Thoracic aorta (tissue), 2 donors: ENCODE measurements around the gene ADAM33. TPM values are rescaled to one million over a fixed set of nuclear protein-coding genes. Genes with fewer than 3 reads are reported as not detected.

Source experiments
- ATAC-seq: fragments of 150-250 bp; one replicate; pipeline ENCODE4 v1.8.0; 2017; ENCODE audit warnings: low read depth; ENCODE audit not compliant: insufficient number of reproducible peaks, low FRiP score
- DNase-seq: peaks from one replicate; pipeline ENCODE4 v3.0.0-alpha.2; 2020; ENCODE audit warnings: low spot score
- H3K27ac ChIP-seq, 2 donors: fragments of 200-600 bp; sonication (generic); 1 replicate in 1 of 2; 2 replicates in 1 of 2; pipeline ENCODE4 v1.5.1; 2016; ENCODE audit warnings: mild to moderate bottlenecking in 2 of 2, moderate library complexity in 2 of 2
- H3K27me3 ChIP-seq: fragments of 200-600 bp; sonication (generic); replicated peaks from 2 replicates; pipeline ENCODE4 v1.6.0; 2016; ENCODE audit warnings: mild to moderate bottlenecking; ENCODE audit not compliant: insufficient read depth
- H3K36me3 ChIP-seq: fragments of 200-600 bp; sonication (generic); one replicate; pipeline ENCODE4 v1.5.1; 2016
- H3K4me1 ChIP-seq, 2 donors: fragments of 200-600 bp; sonication (generic); 1 replicate in 1 of 2; 2 replicates in 1 of 2; pipeline versions ENCODE4 v1.5.1 to v1.6.0; 2016; ENCODE audit warnings: low read depth in 2 of 2, mild to moderate bottlenecking in 1 of 2; ENCODE audit not compliant: control insufficient read depth in 1 of 2
- H3K4me3 ChIP-seq: fragments of 200-600 bp; sonication (generic); 2 replicates; pipeline ENCODE4 v1.5.1; 2016; ENCODE audit warnings: mild to moderate bottlenecking
- H3K9me3 ChIP-seq: fragments of 200-600 bp; sonication (generic); 2 replicates; pipeline ENCODE4 v1.5.1; 2016
- CTCF ChIP-seq: fragments of 200-600 bp; sonication (generic); IDR thresholded peaks from one replicate; pipeline ENCODE4 v1.5.1; 2019; ENCODE audit warnings: antibody characterized with exemption
- total RNA-seq, 2 donors: library from RNA; depleted of rRNA; stranded (reverse); fragments of >200 nt; gene quantifications; one replicate each; pipeline versions ENCODE4 v1.1.0 to v1.2.3, GENCODE V29; 2016

ADAM33 gene
- total RNA-seq, 2 donors from 2014 or later = 113 to 177 TPM

DNA sequence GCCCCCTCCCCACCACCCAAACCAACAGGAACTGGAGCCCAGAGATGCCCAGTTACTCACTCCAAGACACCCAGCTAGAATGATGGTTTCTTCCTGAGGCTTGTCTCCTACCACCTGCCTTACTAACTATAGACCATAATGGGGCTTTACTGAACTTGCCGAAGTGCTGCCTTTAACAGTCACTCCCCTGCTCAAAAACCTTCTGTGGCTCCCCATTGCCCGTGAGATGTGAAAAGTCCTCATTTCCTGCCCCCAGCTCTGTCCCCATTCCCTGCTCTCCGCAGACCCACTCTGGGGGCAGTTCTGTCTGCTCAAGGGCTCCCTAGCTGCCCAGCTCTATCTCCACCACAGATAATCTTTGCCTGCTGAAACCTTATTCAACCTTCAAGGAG is 25.7 kb upstream of the ADAM33 start:
- DNase-seq (no peak), ATAC-seq (no peak)
- Histone ChIP-seq H3K4me1 (peaks cover 4 to 12% of the 10 kb centered on the region in 2 donors), H3K27ac (peak overlapping the region in 1 of 2 donors; percentile 43), H3K27me3 (no peaks in the 10 kb centered on the region), H3K4me3 (no peak overlapping the region), H3K9me3 (no peaks in the 10 kb centered on the region), H3K36me3 (no peaks in the 10 kb centered on the region)
- no peak for TF ChIP-seq CTCF

DNA sequence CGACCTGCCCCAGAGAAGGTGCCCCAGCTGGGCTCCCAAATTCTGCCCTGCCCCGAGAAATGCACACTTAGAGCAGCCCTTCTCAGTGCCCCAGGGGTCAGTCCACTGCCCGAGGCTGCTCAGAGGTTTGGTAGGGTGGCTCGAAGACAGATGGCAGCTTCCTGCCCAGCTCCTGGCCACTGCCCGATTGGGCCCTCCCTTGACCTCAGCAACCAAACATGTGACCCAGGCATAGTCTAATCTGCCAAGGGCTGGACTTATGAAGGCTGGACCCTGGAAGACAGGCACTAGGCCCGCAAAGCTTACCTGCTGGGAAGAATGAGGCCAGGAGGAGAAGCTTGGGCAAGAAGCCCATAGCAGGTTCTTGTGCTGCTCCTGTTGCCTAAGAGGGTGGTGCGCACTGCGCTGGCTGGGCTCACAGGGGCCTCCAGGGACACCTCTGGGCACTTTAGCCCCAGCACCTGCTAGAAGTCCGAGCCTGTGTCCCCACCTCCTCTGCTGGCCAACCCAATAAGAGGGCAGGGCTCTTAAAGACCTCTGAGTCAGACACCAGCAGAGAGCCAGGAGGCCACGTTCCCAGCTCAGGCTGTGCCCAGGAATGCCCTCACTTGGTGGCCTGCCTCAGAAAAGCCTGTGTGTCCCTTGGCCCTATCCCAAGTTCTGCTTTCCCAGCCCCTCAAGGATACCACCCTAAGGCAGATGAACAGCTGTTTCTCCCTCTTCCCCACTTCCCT is 25.1 kb upstream of the ADAM33 start:
- Histone ChIP-seq H3K4me3 (no peak overlapping the region), H3K27me3 (no peaks in the 10 kb centered on the region), H3K9me3 (no peaks in the 10 kb centered on the region), H3K27ac (peak overlapping the region; percentile 2 to 43), H3K36me3 (no peaks in the 10 kb centered on the region), H3K4me1 (peaks cover 4 to 12% of the 10 kb centered on the region in 2 donors)
- peak; percentile 61 for ATAC-seq
- TF ChIP-seq CTCF = no peak
- peak; percentile 39 for DNase-seq

DNA sequence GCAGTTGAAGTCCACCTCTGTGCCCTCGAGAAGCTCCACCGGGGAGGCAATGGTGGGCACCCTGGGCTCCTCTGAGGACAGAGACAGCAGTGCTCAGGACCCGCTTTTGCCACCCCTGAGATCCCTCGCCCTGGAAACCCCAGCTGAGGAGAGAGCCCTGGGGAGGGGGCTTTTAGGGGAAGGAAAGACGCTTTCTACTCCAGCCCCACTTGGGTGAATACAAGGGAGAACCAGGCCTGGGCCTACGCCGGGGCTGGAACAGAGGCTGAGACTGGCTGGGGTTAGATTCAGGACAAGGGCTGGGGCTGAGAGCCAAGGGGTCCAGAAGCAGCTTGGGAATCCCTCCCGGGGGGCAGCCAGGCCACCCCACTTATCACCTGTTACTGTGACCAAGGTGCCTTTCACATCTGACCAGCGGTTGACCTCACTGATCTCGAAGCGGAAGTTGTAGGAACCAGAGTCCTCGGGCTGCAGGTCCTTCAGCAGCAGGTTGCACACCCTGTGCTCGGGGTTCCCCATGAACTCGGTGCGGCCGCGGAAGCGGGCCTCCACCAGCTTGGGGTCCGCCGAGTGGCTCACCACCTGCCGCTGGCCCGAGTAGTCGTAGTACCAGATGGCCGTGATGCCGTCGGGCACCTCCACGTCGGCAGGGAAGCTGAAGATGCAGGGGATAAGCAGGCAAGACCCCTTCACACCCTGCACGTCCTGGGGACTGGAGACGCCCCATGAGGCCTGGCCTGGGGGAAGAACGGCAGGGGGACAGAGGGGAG is 24.3 kb upstream of the ADAM33 start:
- TF ChIP-seq CTCF = no peak
- no peaks in the 10 kb centered on the region for H3K9me3 ChIP-seq
- H3K27me3 ChIP-seq = no peaks in the 10 kb centered on the region
- ATAC-seq (no peak), DNase-seq (no peak)
- no peaks in the 10 kb centered on the region for H3K36me3 ChIP-seq
- no peak overlapping the region for H3K4me3 ChIP-seq
- H3K4me1 ChIP-seq = peaks cover 4 to 12% of the 10 kb centered on the region in 2 donors
- peak overlapping the region in 1 of 2 donors; percentile 2 for H3K27ac ChIP-seq

DNA sequence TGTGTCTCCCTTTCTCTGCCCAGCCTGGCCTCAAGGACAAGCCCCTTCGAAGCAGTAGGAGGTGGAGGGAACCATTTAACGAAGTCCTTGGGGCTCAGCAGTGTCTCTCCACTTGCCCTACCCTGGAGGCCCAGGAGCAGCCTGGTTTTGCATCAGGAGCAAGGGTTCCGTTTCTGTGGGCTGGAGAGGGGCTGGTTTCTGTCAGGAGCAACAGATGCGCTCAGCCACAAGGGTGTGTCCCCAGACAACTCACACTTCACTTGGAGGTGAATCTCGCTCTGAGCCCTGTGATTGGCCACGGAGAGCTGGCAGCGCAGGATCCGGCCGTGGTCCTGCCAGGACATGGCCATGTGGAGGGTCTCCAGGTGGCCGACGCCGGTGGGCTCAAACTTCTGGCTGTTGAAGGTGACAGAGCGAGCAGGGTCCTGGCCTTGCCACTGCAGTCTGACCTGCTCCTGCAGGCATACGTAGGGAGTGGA is 23.7 kb upstream of the ADAM33 start:
- Histone ChIP-seq H3K27me3 (no peaks in the 10 kb centered on the region), H3K36me3 (no peaks in the 10 kb centered on the region), H3K9me3 (no peaks in the 10 kb centered on the region), H3K27ac (no peak overlapping the region), H3K4me3 (no peak overlapping the region), H3K4me1 (peaks cover under 1 to 12% of the 10 kb centered on the region in 2 donors)
- ATAC-seq (no peak), DNase-seq (no peak)
- TF ChIP-seq CTCF = no peak

DNA sequence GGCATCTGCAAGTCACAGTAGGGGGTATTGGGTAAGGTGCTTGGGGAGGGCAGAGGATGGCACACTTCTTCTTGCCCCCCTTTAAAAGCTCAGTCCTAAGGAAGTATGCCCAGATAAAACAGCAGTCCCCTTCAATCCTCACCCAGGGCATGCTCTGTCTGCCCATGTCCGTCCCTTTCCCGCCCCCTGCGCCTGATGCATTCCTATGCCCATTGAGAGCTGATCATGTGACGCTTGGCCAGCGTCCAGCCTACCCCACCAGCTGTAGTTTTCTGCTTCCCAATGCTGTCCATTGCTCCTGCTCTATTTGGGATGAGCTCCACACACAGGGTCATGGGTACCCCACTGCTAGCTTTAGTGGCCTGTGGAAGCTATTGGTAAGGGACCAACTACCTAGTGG is 22.3 kb upstream of the ADAM33 start:
- no peak for TF ChIP-seq CTCF
- Histone ChIP-seq H3K36me3 (no peaks in the 10 kb centered on the region), H3K4me3 (no peak overlapping the region), H3K9me3 (no peaks in the 10 kb centered on the region), H3K4me1 (peaks cover 0 to 12% of the 10 kb centered on the region in 2 donors), H3K27me3 (no peaks in the 10 kb centered on the region), H3K27ac (no peak overlapping the region)
- ATAC-seq = no peak
- DNase-seq = no peak
